IPS-18a (cell line): ENCODE measurements around the gene JTB.
"Not testable (repeated sequence)": the region's sequence is repeated elsewhere in the genome, so short reads cannot be mapped to it uniquely, and the experiment has no call there.

ENCODE experiments used
- H3K27ac ChIP-seq: one replicate; pipeline ENCODE4 v1.5.1; 2013; ENCODE audit warnings: low read length
- H3K27me3 ChIP-seq: one replicate; pipeline ENCODE4 v1.6.1; 2013; ENCODE audit warnings: mild to moderate bottlenecking, low read length; ENCODE audit not compliant: control insufficient read depth, insufficient read depth
- H3K36me3 ChIP-seq: one replicate; pipeline ENCODE4 v1.6.1; 2013; ENCODE audit warnings: low read depth, low read length; ENCODE audit not compliant: control insufficient read depth
- H3K4me1 ChIP-seq: one replicate; pipeline ENCODE4 v1.6.1; 2013; ENCODE audit warnings: low read depth, low read length; ENCODE audit not compliant: control insufficient read depth
- H3K4me3 ChIP-seq: one replicate; pipeline ENCODE4 v1.5.1; 2013; ENCODE audit warnings: low read length
- H3K9ac ChIP-seq: one replicate; pipeline ENCODE4 v1.6.1; 2013; ENCODE audit warnings: mild to moderate bottlenecking, low read length, moderate library complexity
- H3K9me3 ChIP-seq: one replicate; pipeline ENCODE4 v1.6.1; 2013; ENCODE audit warnings: low read depth, low read length; ENCODE audit not compliant: control insufficient read depth

Gene JTB

DNA sequence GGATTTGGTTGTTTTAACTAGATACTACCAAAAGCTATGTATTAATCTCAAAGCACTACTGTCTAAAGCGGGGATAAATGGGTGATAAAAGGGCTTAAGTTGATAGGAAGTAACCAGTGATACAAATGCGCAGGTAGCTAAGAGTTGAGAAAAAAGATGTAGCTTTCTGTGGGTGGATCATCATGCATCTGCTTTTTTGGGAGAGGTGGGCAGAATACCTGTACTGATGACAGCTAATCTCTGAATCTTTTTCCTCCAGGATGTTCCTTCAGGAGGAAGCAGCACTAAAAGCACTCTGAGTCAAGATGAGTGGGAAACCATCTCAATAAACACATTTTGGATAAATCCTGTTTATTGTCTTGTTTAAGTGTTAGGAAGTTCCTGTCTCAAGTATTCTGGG, 14.3 kb upstream of the JTB start:
- peaks cover 11% of the 10 kb centered on the region for H3K4me1 ChIP-seq
- H3K9me3 ChIP-seq: no peaks in the 10 kb centered on the region
- no peak overlapping the region for H3K27ac ChIP-seq
- peak overlapping the region; percentile 92 for H3K9ac ChIP-seq
- peak overlapping the region; percentile 85 for H3K4me3 ChIP-seq
- H3K27me3 ChIP-seq: no peaks in the 10 kb centered on the region
- H3K36me3 ChIP-seq: peaks cover 33% of the 10 kb centered on the region

DNA sequence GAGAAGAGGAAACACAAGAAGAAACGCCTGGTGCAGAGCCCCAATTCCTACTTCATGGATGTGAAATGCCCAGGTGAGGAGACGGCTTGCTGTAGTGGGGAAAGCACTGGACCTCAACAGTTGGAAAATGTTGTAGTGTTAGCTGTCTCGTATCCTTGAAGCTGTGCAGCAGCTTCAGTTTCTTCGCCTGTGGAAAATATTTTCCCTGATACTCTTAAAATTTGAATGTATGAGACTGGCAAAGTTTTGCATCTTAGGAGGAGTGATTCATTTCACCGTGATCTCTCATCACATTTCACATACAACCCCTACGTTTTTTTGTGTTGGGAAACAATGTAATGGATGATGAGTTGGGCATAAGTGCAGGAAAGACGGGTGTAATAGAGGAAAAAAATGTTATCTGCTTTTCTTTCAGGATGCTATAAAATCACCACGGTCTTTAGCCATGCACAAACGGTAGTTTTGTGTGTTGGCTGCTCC, 13.7 kb upstream of the JTB start:
- H3K4me3 ChIP-seq: peak overlapping the region; percentile 85

DNA sequence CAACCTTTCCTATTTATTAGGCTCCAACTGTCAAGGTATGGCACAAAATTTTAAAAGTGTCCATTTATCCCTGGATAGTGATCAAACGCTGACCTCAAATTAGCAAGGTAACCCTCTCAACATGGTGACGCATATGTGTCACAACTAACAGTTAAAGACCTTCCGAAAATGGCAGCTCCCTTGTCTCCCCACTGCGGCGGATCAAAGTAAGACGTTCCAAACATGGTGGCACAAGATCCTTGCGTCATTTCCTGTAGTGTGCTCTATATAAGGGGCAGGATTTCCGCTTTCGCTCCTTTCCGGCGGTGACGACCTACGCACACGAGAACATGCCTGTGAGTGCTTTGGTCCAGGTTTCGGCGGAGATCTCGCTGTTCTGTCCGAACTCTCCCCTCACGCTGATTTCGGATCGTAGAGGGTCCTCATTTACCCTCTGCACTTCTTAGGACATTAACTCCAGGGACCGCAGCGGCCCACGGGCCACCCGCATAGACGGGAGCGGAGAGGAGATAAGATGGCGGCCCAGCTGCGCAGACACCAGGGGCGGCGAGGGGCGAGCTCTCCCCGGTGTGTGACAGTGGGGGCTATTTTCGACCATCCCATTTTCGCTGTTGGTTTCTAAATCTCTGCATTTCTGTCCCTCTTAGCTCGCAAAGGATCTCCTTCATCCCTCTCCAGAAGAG, 13.1 kb upstream of the JTB start, which contains the start of gene RPS27:
Gene RPS27, plus strand, starts transcription at position 295 of the 683 bp plus-strand sequence. Its CDS starts 35 bp downstream, at position 330.
- H3K9ac ChIP-seq: peak within 1 kb of the TSS; percentile 92
- no peaks in the 10 kb centered on the region for H3K9me3 ChIP-seq
- peak within 1 kb of the TSS; percentile 92 for H3K27ac ChIP-seq
- H3K4me1 ChIP-seq: peaks cover 16% of the 10 kb centered on the region
- H3K36me3 ChIP-seq: peaks cover 33% of the 10 kb centered on the region
- H3K27me3 ChIP-seq: no peaks in the 10 kb centered on the region
- peak within 1 kb of the TSS; percentile 85 for H3K4me3 ChIP-seq

More for the DNA sequence above, 13.7 kb upstream of the JTB start:
- Histone ChIP-seq H3K4me1 (peaks cover 16% of the 10 kb centered on the region), H3K9ac (peak overlapping the region; percentile 92), H3K9me3 (no peaks in the 10 kb centered on the region), H3K27ac (peak overlapping the region; percentile 92), H3K36me3 (peaks cover 33% of the 10 kb centered on the region), H3K27me3 (no peaks in the 10 kb centered on the region)

DNA sequence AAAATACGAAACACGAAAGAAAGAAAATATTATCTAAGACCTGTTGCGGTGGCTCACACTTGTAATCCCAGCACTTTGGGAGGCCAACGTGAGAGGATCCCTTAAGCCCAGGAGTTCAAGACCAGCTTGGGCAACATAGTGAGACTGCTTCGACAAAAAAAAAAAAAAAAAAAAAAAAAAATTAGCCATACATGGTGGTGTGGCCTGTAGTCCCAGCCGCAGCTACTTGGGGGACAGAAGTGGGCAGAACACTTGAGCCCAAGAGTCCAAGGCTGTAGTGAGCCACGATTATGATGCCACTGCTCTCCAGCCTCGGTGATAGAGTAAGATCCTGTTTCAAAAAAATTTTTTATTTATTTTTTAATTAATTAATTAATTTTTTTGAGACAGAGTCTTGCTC, 10.1 kb upstream of the JTB start:
- Histone ChIP-seq H3K4me1 (peaks cover 26% of the 10 kb centered on the region), H3K9me3 (no peaks in the 10 kb centered on the region), H3K36me3 (peaks cover 24% of the 10 kb centered on the region), H3K27me3 (no peaks in the 10 kb centered on the region), H3K4me3 (no peak overlapping the region), H3K9ac (no peak overlapping the region), H3K27ac (no peak overlapping the region)

DNA sequence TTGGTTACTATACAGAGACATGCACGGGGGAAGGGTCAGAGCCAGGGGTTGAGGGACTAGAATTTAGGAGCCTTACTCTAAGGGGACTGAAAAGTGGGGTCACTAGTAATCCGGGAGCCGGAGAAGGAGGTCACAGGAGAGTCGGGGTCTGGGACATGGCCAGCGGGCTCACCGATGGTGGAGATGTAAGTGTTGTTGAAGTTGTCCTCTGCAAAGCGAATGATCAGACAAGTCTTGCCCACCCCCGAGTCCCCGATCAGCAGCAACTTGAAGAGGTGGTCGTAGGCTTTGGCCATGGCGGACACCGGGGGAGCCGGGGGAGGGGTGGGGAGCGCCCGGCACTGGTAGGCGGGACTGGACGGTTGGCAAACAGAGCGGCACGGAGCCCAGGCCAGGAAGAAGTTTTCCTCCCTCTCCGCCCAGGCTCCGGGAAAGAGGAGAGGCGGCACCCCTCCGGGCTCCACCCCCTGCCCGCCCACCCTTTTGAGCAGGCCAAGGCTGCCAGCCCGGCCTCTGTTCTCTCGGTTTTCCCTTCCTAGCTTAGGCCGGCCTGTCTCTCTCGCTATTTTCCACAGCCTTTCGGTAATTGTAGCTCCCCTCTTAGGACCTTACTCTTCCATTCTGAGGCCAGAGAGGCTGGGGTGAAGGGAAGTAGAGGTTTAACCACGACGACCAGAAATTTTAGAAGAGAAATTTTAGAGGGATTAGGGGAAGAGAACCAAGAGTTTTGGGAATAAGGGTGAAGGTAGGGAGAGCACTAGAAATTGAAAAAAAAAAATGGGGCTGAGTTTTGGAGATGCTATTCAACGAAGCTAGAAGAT, 8.7 kb upstream of the JTB start, which contains the start of gene RAB13:
Gene RAB13, minus strand, starts transcription at position 399 of the 821 bp plus-strand sequence. Its CDS starts 103 bp downstream, at position 296.
- Histone ChIP-seq H3K4me1 (peaks cover 17% of the 10 kb centered on the region), H3K9ac (peak within 1 kb of the TSS; percentile 89), H3K36me3 (peaks cover 19% of the 10 kb centered on the region), H3K9me3 (no peaks in the 10 kb centered on the region), H3K4me3 (peak within 1 kb of the TSS; percentile 92), H3K27me3 (no peaks in the 10 kb centered on the region), H3K27ac (peak within 1 kb of the TSS; percentile 81)

DNA sequence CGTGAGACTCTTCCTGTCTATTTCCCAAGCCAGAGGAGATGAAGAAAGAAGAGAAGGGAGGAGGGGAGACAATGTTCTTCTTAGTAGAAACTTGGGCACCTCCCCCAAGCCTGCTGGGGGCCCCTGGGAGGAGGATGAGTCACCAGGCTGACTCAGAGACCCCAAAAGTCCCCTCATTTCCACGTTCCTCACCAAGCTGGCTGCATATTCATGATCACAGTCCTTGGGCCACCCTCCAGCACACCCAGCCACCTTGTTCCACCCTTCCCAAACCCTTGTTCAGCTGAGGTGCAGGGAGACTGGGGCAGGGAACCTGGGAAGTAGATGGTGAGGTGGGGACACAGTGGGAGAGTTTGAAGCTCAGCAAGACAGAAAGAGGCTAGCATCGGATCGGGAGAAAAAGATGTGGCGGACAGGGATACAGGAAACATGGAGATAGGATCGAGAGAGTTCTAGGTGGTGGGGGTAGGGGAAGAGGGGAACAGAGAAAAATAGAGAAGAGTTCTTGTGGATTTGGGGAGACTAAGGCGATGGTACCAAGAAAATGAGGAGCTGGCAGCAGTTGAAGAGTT, 8.0 kb upstream of the JTB start:
- Histone ChIP-seq H3K27me3 (no peaks in the 10 kb centered on the region), H3K9ac (peak overlapping the region; percentile 89), H3K4me3 (peak overlapping the region; percentile 92), H3K4me1 (peaks cover 17% of the 10 kb centered on the region), H3K36me3 (peaks cover 20% of the 10 kb centered on the region), H3K9me3 (no peaks in the 10 kb centered on the region), H3K27ac (peak overlapping the region; percentile 81)

DNA sequence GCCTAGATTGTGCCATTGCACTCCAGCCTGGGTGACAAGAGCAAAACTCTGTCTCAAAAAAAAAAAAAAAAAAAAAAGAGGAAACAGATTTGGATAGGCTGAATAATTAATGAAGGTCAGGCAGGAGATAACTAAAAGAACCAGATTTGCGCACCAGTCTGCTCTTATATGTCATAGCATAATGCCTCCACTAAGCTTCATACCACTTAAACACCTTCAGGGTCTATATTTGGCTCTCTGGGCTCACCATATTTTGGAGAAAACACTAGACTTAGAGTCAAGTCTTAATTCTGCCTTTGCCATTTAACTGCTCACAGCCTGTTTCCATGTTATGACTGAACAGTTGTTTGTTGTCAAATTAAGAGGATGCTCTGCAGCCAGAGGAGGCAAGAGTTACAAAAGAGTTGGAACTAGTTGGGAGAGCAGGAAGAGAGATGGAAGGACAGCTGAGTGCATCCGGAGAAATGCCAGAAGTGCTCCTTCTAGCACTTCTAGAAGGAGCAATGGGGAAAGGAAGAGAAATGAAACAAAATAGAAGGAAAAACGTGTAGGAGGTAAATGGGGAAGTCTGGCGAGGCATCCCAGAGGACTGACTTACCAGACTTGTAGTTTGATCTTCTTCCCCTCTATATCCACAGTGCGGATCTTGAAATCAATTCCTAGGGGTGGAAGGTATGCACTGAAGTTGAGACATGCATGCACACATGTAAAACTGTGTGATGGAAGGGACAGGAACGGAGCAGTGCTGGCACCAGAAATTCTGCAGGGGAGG, 6.8 kb upstream of the JTB start:
- Histone ChIP-seq H3K9me3 (no peaks in the 10 kb centered on the region), H3K27me3 (no peaks in the 10 kb centered on the region), H3K4me1 (peaks cover 17% of the 10 kb centered on the region), H3K4me3 (peak overlapping the region; percentile 92), H3K27ac (no peak overlapping the region), H3K9ac (peak overlapping the region; percentile 89), H3K36me3 (peaks cover 20% of the 10 kb centered on the region)

DNA sequence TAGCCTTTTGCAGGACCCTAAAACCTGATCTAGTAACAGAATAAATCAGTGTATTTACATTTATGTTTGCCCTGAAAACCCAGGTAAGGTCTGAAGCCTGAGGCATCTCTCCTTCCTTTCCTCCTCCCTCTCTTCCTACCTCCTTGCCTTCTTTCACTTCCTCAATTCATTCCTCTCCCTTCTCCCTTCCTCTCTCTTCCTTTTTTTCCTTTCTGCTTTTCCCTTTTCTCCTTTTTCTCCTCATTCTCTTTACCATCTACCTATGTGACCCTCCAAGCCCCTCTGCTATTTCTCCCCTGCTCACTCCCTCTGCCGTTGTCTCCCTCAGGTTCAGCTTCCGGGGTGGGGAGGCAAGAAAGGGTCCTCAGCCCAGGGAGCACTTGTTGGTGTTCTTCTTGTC, 4.3 kb upstream of the JTB start:
- not testable (repeated sequence) for H3K27ac ChIP-seq, H3K9me3 ChIP-seq, H3K4me3 ChIP-seq, H3K27me3 ChIP-seq, H3K9ac ChIP-seq
- Histone ChIP-seq H3K4me1 (peaks cover 15% of the 10 kb centered on the region), H3K36me3 (peaks cover 20% of the 10 kb centered on the region)

DNA sequence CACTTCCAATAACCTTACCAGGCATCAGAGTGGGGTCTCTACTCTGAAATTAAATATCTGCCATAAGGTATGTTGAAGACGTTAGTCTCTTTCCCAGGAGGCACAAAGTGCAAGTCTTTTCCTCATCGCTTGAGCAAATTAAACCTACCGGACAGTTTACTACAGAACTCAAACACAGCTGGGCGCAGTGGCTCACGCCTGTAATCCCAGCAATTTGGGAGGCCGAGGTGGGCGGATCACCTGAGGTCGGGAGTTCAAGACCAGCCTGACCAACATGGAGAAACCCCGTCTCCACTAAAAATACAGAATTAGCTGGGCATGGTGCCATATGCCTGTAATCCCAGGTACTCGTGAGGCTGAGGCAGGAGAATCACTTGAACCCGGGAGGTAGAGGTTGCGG, 1.6 kb upstream of the JTB start:
- H3K4me1 ChIP-seq, H3K4me3 ChIP-seq, H3K9ac ChIP-seq, H3K27me3 ChIP-seq, H3K27ac ChIP-seq, H3K9me3 ChIP-seq: not testable (repeated sequence)
- peaks cover 35% of the 10 kb centered on the region for H3K36me3 ChIP-seq

DNA sequence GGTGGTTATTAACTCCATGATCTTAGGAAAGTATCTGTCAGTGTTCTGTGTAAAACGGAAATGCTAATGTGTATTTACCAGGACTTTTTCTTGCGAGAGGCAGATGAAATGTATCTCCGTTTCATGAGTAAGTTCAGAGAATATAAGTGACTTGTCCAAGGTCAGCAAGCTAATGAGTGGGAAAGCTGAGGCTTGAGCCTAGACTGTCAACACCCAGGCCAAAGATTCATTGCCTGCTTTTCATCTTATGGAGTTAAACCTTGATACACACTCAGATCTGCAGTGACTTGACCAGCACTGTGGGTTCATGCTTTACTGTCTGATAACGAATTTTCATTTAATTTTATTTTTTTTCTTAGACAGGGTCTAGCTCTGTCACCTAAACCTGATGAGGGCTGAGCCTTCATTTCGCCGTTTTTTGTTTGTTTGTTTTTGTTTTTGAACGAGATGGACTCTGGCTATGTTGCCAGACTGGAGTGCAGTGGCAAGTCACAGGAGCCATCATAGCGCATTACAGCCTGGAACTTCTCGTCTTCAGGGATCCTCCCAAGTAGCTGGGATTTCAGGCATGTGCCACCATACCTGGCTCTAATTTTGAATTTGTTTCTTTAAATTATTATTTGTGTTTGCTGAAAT, 918 bp upstream of the JTB start:
- Histone ChIP-seq H3K9ac (peak overlapping the region; percentile 80), H3K36me3 (peaks cover 35% of the 10 kb centered on the region), H3K27ac (no peak overlapping the region), H3K4me3 (peak overlapping the region; percentile 81), H3K27me3 (no peaks in the 10 kb centered on the region), H3K4me1 (peaks cover 3% of the 10 kb centered on the region), H3K9me3 (no peaks in the 10 kb centered on the region)
